Stimulated activated CD8-positive, alpha-beta memory T cell treated with anti-CD3 and anti-CD28 coated beads, Interleukin-15, amount 100 ng/mL, for 1 hour (primary cell): ENCODE data around the gene MTHFD1L.

Experiments used
- DNase-seq: peaks from one replicate; pipeline ENCODE4 v3.0.0-alpha.2; 2020; ENCODE audit warnings: low read depth

The MTHFD1L gene

GRCh38 chr6:150898399-150899170, 33.1 kb downstream of the MTHFD1L start:
- no peak for DNase-seq

- no peak for DNase-seq
Observed at GRCh38 chr6:150899231-150899630, 33.7 kb downstream of the MTHFD1L start.

GRCh38 chr6:150900049-150900448, 34.5 kb downstream of the MTHFD1L start:
- no peak for DNase-seq

- no peak for DNase-seq
Observed at GRCh38 chr6:150902142-150902776, 36.8 kb downstream of the MTHFD1L start.

- DNase-seq, result no peak
Observed at GRCh38 chr6:150905769-150906168, 40.3 kb downstream of the MTHFD1L start.

- no peak for DNase-seq
Observed at GRCh38 chr6:150906641-150907326, 41.3 kb downstream of the MTHFD1L start.

GRCh38 chr6:150907383-150907782, 41.9 kb downstream of the MTHFD1L start:
- DNase-seq, result no peak

- DNase-seq, result no peak
Observed at GRCh38 chr6:150908901-150909300, 43.4 kb downstream of the MTHFD1L start.

- DNase-seq, result no peak
Observed at GRCh38 chr6:150910561-150910960, 45.1 kb downstream of the MTHFD1L start.

- no peak for DNase-seq
Observed at GRCh38 chr6:150914372-150914771, 48.9 kb downstream of the MTHFD1L start.

- no peak for DNase-seq
Observed at GRCh38 chr6:150915131-150915879, 49.8 kb downstream of the MTHFD1L start.

- DNase-seq, result no peak
Observed at GRCh38 chr6:150915880-150916265, 50.4 kb downstream of the MTHFD1L start.

- DNase-seq, result no peak
Observed at GRCh38 chr6:150919938-150920337, 54.4 kb downstream of the MTHFD1L start.

GRCh38 chr6:150922137-150922536, 56.6 kb downstream of the MTHFD1L start:
- DNase-seq, result no peak

- no peak for DNase-seq
Observed at GRCh38 chr6:150924808-150925589, 59.5 kb downstream of the MTHFD1L start.

- no peak for DNase-seq
Observed at GRCh38 chr6:150925590-150925928, 60.1 kb downstream of the MTHFD1L start.

GRCh38 chr6:150925976-150926375, 60.5 kb downstream of the MTHFD1L start:
- DNase-seq, result no peak

- DNase-seq, result no peak
Observed at GRCh38 chr6:150928882-150929281, 63.4 kb downstream of the MTHFD1L start.

- DNase-seq, result no peak
Observed at GRCh38 chr6:150929416-150929815, 63.9 kb downstream of the MTHFD1L start.

- DNase-seq, result no peak
Observed at GRCh38 chr6:150930841-150931240, 65.3 kb downstream of the MTHFD1L start.

- DNase-seq, result no peak
Observed at GRCh38 chr6:150931405-150931804, 65.9 kb downstream of the MTHFD1L start.

- no peak for DNase-seq
Observed at GRCh38 chr6:150932996-150933395, 67.5 kb downstream of the MTHFD1L start.
